GM19238 (cell line): ENCODE data around the gene NCAPH2.
A peak's percentile ranks its signal among the peaks of the same experiment; 100 is the strongest.

ENCODE experiments used
- DNase-seq: peaks from one replicate; pipeline ENCODE4 v3.0.0; 2011; ENCODE audit warnings: low spot score; ENCODE audit not compliant: insufficient read length

Gene NCAPH2

DNA sequence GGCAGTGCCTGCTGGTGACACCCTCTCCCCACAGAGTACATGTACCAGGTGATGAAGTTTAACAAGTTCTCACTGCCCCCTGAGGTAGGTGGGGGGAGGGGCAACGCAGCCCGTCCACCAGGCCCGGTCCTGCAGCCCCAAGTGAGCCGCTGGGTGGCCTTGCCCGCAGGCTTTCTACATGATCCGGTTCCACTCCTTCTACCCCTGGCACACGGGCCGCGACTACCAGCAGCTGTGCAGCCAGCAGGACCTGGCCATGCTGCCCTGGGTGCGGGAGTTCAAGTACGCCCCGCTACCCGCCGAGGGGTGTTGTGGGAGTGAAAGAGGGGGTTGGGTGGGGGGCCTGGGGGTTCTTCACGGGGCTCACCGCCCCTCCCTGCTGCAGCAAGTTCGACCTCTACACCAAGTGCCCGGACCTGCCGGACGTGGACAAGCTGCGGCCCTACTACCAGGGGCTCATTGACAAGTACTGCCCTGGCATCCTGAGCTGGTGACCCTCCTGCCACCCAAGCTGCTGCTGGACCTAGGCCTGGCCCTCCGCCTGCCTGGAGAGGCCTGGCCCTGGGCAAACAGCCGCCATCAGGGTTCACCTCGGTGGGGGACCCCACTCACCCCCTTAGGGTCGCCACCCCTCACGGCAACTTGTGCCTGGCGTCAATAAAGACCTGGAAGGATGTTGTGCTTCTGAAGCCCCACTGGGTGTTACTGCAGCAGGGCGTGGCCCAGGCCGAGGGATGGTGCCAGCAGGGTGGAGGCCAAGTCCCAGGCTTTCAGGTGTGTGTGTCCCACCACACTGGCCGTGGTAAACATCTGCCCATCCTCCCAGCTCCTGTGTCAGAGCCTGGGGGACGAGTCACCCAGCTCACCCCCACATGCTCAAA is 18.4 kb upstream of the NCAPH2 start:
- DNase-seq: no peak

DNA sequence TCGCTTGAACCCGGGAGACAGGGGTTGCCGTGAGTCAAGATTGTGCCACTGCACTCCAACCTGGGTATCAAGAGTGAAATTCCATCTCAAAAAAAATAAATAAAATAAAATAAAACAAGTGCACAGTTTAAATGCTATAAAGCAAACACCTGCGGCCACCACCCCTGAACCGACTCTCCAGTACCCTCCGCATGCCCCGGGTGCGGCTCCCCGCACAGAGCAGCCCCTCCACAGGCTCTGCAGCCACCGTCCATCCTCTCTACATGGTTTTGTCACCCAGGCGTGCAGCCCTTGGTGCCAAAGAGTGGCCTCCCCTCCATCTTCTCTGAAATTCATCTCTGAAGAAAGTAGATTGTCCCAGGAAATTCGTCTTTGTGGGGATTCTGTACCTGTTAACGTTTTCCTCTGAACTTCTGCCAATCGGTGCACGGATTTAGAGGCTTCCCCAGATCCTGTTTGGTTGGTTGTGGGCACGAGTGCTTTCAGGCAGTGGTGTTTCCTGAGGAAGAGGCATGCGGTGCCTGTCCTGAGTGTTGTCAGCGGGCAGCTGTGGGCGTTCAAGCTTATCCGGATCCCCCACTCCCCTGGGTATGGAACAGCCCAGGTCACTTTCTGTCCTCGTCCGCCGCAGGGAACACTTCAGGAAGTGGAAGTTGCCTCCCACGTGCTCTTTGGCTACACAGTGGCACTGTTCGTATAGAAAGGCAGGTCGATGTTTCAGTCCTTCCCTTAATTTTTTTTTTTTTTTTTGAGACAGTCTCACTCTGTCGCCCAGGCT is 17.3 kb upstream of the NCAPH2 start:
- DNase-seq: no peak

- DNase-seq: no peak
Observed at GRCh38 chr22:50497093-50497492, 10.9 kb upstream of the NCAPH2 start.

DNA sequence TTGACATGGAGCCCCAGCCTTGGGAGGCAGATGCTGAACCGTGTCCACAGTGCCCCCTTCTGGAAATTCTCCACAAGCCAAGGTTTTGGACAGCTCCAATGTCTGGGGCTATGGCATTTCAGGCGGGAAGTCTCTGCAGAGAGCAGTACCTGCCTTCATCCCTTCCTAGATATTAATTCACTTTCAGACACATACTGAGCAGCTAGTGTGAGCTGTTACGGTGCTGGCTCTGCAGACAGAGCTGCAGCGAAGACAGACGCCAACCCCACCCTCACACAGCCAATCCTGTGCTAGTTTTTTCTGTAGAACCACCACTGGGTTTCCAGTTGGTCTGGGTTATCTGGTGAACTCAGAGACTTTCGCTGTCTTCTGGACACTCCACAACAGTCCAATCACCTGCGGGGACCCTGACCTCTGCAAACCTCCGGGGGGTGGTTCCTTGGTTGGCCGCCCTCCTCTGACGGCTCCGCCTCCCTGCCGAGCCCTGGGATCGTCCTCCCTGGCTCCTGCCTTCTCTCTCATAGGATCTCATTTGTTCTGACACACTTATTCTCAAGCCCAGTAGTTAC is 9.6 kb upstream of the NCAPH2 start:
- peak; percentile 72 for DNase-seq

GRCh38 chr22:50500452-50500851 is 7.6 kb upstream of the NCAPH2 start:
- DNase-seq: no peak

GRCh38 chr22:50502096-50502495 is 5.9 kb upstream of the NCAPH2 start:
- no peak for DNase-seq

DNA sequence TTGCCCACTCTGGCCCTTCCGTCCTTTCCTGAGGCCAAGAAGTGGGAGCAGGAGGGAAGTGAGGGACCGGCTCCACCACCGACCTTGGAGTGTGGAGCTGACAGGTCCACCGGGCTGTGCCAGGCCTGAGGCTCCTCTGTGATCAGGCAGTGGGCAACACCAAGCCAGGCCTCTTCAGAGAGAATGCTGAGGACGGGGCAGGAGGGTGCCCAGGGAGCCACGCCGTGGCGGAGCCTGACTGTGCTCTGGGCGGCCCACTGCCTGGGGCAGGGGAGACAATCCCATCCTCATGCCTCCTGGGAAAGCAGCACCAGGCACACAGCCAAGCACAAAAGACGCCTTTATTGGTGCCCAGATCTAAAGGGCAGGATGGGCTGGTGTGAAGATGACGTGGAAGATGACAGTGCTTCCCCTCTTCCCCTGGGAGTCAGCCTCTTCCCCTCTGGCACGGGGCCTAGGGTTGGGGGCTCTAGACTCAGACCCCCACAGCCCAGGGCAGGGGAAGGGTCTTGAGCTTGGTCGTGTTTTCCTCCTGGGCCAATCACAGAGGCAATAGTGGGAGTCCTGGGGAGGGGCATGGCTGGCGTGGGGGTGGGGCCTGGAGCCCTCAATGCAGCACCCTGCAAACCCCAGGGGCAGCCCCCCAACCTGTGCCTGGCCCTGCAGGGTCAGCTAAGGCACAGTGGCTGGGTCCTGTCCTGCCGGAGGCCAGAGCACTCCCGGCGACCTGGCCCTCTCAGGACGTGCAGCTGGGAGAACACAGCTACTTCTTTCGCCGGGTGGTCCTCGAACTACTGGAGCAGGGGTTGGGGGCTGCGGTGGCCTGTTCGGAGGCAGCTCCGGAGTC is 5.2 kb upstream of the NCAPH2 start:
- DNase-seq: no peak

DNA sequence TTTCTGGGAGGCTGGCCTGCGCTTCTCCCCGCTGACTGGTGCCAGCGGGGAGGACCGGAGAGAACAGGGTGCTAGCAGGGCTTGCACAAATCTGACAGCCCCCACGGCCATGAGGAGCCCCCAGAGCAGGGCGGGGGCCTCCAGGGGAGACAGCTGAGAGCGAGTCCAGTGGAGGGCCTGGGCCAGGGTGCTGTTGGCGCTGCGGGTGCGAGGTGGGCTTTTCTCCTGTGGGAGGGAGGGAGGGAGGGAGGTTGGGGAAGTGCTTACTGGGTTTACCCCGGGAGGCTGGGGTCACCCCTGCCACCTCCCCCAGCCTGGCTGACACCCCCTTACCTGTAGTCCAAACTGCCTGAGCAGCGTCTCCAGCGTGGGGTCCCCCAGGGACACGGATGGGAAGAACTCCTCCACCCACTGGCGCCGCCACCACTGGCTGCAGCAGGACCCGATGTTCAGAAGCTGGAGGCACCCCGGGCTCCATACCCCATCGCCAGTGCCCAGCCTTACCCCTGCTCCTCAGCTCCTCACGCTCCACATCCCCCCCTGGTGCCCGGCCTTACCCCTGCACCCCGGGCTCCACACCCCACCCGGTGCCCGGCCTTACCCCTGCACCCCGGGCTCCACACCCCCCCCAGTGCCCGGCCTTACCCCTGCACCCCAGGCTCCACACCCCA is 4.4 kb upstream of the NCAPH2 start:
- no peak for DNase-seq

- no peak for DNase-seq
Observed at GRCh38 chr22:50504369-50505211, 3.4 kb upstream of the NCAPH2 start.

- DNase-seq: no peak
Observed at GRCh38 chr22:50505276-50505775, 2.7 kb upstream of the NCAPH2 start.

- DNase-seq: no peak
Observed at GRCh38 chr22:50505776-50506610, 2.0 kb upstream of the NCAPH2 start.

GRCh38 chr22:50506611-50507420 is 1.2 kb upstream of the NCAPH2 start:
- no peak for DNase-seq

GRCh38 chr22:50507421-50507990 is 518 bp upstream of the NCAPH2 start, which contains the start of gene LMF2:
TSS of gene LMF2 (minus strand) at chr22:50507702. CDS start at chr22:50507675, 27 bp downstream.
- peak; percentile 98 for DNase-seq

- DNase-seq: no peak
Observed at GRCh38 chr22:50508897-50509296, 873 bp downstream of the NCAPH2 start.

GRCh38 chr22:50513175-50513574 is 5.2 kb downstream of the NCAPH2 start:
- no peak for DNase-seq

- no peak for DNase-seq
Observed at GRCh38 chr22:50516068-50516467, 8.0 kb downstream of the NCAPH2 start.

- DNase-seq: no peak
Observed at GRCh38 chr22:50516891-50517290, 8.9 kb downstream of the NCAPH2 start.
